Sigmoid colon (tissue), 4 donors: Measurements from ENCODE around the gene INCA1.

ENCODE experiments used
- EP300 ChIP-seq, 4 donors: sonication (generic); formaldehyde crosslinking; IDR thresholded peaks; one replicate each; pipeline ENCODE4 v1.6.1; 2017; ENCODE audit warnings: antibody characterized with exemption in 4 of 4
- POLR2A ChIP-seq, 2 donors: fragments of 450-650 bp; IDR thresholded peaks; one replicate each; pipeline ENCODE4 v1.6.1; 2016; ENCODE audit warnings: antibody characterized with exemption in 2 of 2, mild to moderate bottlenecking in 2 of 2, moderate library complexity in 2 of 2
- POLR2AphosphoS5 ChIP-seq, 4 donors: sonication (generic); formaldehyde crosslinking; IDR thresholded peaks; one replicate each; pipeline ENCODE4 v1.6.1; 2017; ENCODE audit warnings: antibody characterized with exemption in 4 of 4
- TF ChIP-seq, protein P1 (sequence below), 4 experiments: fragments of 450-650 bp in 3 of 4; fragments of 200-600 bp in 1 of 4; IDR thresholded peaks; one replicate each; pipeline ENCODE4 v1.5.1; 2016 to 2019; ENCODE audit warnings: antibody characterized with exemption in 4 of 4, mild to moderate bottlenecking in 3 of 4, moderate library complexity in 2 of 4

GRCh38 chr17:4973256-4974114 is 23.8 kb downstream of the INCA1 start:
- TF ChIP-seq POLR2A (IDR thresholded peaks at IDR 0.05), result no peak
- TF ChIP-seq EP300 (IDR thresholded peaks at IDR 0.05), result no peak
- TF ChIP-seq POLR2AphosphoS5 (IDR thresholded peaks at IDR 0.05), result no peak
- TF ChIP-seq, protein P1, sequence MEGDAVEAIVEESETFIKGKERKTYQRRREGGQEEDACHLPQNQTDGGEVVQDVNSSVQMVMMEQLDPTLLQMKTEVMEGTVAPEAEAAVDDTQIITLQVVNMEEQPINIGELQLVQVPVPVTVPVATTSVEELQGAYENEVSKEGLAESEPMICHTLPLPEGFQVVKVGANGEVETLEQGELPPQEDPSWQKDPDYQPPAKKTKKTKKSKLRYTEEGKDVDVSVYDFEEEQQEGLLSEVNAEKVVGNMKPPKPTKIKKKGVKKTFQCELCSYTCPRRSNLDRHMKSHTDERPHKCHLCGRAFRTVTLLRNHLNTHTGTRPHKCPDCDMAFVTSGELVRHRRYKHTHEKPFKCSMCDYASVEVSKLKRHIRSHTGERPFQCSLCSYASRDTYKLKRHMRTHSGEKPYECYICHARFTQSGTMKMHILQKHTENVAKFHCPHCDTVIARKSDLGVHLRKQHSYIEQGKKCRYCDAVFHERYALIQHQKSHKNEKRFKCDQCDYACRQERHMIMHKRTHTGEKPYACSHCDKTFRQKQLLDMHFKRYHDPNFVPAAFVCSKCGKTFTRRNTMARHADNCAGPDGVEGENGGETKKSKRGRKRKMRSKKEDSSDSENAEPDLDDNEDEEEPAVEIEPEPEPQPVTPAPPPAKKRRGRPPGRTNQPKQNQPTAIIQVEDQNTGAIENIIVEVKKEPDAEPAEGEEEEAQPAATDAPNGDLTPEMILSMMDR (IDR thresholded peaks at IDR 0.05), result no peak
